Measurements from ENCODE around the gene SPAG6. TPM values are rescaled to one million over a fixed set of nuclear protein-coding genes. Genes with fewer than 3 reads are reported as not detected.
"Not testable (repeated sequence)": the region's sequence is repeated elsewhere in the genome, so short reads cannot be mapped to it uniquely, and the experiment has no call there.

Gene SPAG6
- total RNA-seq, 1 donor from 2014 or later: not detected

GRCh38 chr10:22309180-22310000 is 35.9 kb upstream of the SPAG6 start:
- TF ChIP-seq CTCF (IDR thresholded peaks at IDR 0.05; ENCODE audit: insufficient read depth, low read length, severe bottlenecking): no peak
- no peak for DNase-seq (ENCODE audit: low read depth)
- FAIRE-seq: no peak
- H3K4me3 ChIP-seq (ENCODE audit: low read depth, low read length): no peak overlapping the region
- H3K36me3 ChIP-seq (ENCODE audit: control insufficient read depth, insufficient read depth, low read length): no peaks in the 10 kb centered on the region
- no peaks in the 10 kb centered on the region for H3K27me3 ChIP-seq (ENCODE audit: control insufficient read depth, insufficient read depth, low read length)

GRCh38 chr10:22310012-22310411 is 35.3 kb upstream of the SPAG6 start:
- not testable (repeated sequence) for DNase-seq (ENCODE audit: low read depth); H3K4me3 ChIP-seq (ENCODE audit: low read depth, low read length); FAIRE-seq; H3K36me3 ChIP-seq (ENCODE audit: control insufficient read depth, insufficient read depth, low read length); H3K27me3 ChIP-seq (ENCODE audit: control insufficient read depth, insufficient read depth, low read length)

- no peaks in the 10 kb centered on the region for H3K27me3 ChIP-seq (ENCODE audit: control insufficient read depth, insufficient read depth, low read length)
- no peak for FAIRE-seq
- no peaks in the 10 kb centered on the region for H3K36me3 ChIP-seq (ENCODE audit: control insufficient read depth, insufficient read depth, low read length)
- no peak for DNase-seq (ENCODE audit: low read depth)
- no peak overlapping the region for H3K4me3 ChIP-seq (ENCODE audit: low read depth, low read length)
- no peak for TF ChIP-seq CTCF (IDR thresholded peaks at IDR 0.05; ENCODE audit: insufficient read depth, low read length, severe bottlenecking)
Measured at GRCh38 chr10:22310928-22311327, 34.4 kb upstream of the SPAG6 start.

- FAIRE-seq (no peak), DNase-seq (ENCODE audit: low read depth) (peak; percentile 59)
- H3K36me3 ChIP-seq (ENCODE audit: control insufficient read depth, insufficient read depth, low read length): no peaks in the 10 kb centered on the region
- H3K4me3 ChIP-seq (ENCODE audit: low read depth, low read length): no peak overlapping the region
- no peaks in the 10 kb centered on the region for H3K27me3 ChIP-seq (ENCODE audit: control insufficient read depth, insufficient read depth, low read length)
- TF ChIP-seq CTCF (IDR thresholded peaks at IDR 0.05; ENCODE audit: insufficient read depth, low read length, severe bottlenecking): no peak
Measured at GRCh38 chr10:22314852-22315251, 30.4 kb upstream of the SPAG6 start.

- no peaks in the 10 kb centered on the region for H3K27me3 ChIP-seq (ENCODE audit: control insufficient read depth, insufficient read depth, low read length)
- TF ChIP-seq CTCF (IDR thresholded peaks at IDR 0.05; ENCODE audit: insufficient read depth, low read length, severe bottlenecking): no peak
- DNase-seq (ENCODE audit: low read depth) (no peak), FAIRE-seq (no peak)
- H3K4me3 ChIP-seq (ENCODE audit: low read depth, low read length): peak overlapping the region; percentile 63
- H3K36me3 ChIP-seq (ENCODE audit: control insufficient read depth, insufficient read depth, low read length): no peaks in the 10 kb centered on the region
Measured at GRCh38 chr10:22315455-22316285, 29.6 kb upstream of the SPAG6 start.
